Subcutaneous adipose tissue (tissue), 4 donors: ENCODE results near the gene SATB2. TPM values are rescaled to one million over a fixed set of nuclear protein-coding genes. Genes with fewer than 3 reads are reported as not detected.

Source experiments
- total RNA-seq, 4 donors: library from RNA; depleted of rRNA; stranded (reverse); fragments of >200 nt; gene quantifications; one replicate each; pipeline ENCODE4 v1.1.0, GENCODE V29; 2016
- TF ChIP-seq, protein P1 (sequence below): fragments of 450-650 bp; IDR thresholded peaks from one replicate; pipeline ENCODE4 v1.5.1; 2016; ENCODE audit warnings: low read depth, mild to moderate bottlenecking, control low read depth, antibody characterized with exemption, moderate library complexity

Gene SATB2
- total RNA-seq, 4 donors from 2014 or later = 4.6 to 9.3 (median 6.0) TPM

DNA sequence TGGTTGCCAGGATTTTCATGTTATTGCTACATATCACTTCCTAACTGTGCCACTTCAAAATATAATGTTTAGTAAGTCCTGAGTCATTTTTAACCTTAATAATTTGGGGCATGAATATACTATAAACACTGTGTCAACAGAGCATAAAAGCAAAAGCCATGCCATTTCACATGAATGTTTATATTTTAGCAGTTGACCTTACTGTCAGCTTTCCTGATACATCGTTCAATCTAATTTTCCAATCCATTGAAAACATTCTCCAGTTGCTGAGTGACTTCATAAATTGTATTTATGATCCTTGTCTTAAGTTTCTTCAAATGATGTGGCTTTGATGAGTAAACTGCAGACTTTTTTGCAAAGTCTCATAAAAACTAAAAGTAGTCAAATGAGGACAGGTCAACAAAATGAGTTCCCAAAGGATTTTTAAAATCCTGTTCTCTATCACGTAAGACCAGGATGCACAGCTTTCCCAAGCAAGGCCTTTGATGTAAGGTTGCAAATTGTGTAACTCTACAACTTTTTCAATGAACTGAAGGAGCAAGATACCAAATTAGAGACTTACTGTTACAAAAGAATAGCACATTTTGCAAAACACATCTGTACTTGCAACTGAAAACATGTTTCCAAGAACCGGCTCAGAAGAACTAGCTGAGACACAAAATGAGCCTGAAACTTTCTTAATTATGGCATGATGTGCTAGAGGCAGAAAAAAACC is 117.7 kb downstream of the SATB2 start:
- TF ChIP-seq, protein P1, sequence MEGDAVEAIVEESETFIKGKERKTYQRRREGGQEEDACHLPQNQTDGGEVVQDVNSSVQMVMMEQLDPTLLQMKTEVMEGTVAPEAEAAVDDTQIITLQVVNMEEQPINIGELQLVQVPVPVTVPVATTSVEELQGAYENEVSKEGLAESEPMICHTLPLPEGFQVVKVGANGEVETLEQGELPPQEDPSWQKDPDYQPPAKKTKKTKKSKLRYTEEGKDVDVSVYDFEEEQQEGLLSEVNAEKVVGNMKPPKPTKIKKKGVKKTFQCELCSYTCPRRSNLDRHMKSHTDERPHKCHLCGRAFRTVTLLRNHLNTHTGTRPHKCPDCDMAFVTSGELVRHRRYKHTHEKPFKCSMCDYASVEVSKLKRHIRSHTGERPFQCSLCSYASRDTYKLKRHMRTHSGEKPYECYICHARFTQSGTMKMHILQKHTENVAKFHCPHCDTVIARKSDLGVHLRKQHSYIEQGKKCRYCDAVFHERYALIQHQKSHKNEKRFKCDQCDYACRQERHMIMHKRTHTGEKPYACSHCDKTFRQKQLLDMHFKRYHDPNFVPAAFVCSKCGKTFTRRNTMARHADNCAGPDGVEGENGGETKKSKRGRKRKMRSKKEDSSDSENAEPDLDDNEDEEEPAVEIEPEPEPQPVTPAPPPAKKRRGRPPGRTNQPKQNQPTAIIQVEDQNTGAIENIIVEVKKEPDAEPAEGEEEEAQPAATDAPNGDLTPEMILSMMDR = no peak

DNA sequence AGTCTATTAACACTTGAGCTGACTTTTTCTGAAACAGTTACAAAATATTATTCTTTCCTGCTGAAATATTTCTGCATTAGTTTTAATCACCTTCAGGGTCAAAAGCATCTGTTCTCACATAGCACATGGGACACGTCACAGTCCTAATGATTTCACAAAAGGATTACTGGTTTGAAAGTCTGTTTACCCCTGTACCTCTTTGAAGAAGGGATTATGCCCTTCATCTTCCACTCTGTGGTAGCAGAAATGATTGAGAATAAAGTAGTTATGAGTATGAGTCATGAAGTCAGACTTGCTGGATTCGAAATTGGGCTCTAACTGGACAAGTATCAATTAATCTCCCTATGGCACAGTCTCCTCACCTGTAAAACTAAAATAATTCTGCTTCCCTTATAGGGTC is 121.2 kb downstream of the SATB2 start:
- TF ChIP-seq, protein P1 = no peak

DNA sequence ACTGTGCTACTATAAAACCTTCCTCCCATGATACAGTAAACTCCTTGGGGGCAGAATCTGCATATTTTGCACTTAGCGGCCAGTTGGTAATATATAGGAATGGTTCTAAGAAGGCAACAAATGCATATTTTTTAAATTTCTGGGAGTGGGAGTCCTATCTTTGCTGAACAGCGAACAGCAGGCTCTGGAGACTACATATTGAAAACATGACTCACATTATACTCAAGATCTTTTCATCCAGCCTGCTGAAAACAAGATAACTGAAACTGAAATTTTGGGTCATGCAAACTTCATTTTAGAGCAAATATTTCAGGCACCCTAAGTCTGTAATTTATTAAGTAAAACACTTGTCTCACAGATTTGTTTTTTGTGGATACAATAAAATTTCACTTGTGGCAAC is 122.2 kb downstream of the SATB2 start:
- TF ChIP-seq, protein P1 = no peak

DNA sequence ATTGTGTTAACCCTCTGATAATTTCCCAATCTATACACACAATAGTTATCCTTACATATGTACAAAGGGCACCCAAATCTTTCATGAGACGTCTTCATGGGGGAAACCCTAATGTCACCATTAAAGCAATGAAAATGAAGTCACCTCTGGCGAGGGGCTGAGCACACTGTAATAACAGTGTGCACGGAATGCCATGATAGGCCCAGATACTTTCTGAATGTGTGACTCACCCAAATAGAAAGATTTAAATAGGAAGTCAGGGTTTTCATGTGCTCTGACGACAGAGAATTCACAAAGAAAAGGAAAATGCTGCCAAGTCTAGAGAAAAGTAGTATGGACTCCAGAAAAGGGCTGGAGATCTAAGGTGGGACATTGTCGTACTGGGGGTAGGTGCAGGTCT is 128.3 kb downstream of the SATB2 start:
- TF ChIP-seq, protein P1 = no peak

DNA sequence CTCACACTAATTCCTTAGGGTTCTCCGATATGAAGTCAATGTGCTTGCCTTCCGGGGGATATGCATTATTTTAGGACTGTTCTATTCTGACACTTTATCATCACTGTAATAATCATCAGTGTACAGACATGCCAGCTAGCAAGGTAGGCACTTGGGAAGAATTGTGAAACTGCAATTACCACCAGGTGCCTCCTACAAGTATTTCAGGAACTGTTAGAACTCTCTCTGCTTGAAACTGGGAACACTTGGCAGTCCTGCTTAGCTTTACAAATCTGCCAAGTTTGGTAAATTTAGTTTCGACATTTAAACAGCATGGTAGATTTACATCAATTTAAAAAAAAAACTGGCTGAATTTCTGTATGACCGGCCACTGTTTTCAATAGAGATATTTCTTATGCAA is 128.7 kb downstream of the SATB2 start:
- TF ChIP-seq, protein P1 = no peak

DNA sequence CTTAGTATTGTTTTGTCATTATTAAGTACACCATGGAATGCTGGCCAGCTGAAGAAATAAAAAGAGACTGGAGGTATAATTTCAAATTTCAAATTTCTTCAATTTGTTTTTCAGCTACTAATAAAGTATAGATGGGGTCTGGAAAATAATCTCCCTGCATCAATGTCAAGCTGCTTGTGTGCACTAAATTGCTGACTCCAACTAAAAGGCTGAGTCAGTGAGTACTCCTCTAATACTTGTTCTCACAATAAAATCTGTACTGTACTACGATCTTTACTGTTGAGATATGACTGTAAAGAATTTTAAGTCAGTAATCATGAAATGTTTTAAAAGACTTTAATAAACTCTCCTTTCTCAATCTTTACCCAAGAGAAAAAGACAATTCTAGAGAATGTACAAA is 131.9 kb downstream of the SATB2 start:
- TF ChIP-seq, protein P1 = no peak

DNA sequence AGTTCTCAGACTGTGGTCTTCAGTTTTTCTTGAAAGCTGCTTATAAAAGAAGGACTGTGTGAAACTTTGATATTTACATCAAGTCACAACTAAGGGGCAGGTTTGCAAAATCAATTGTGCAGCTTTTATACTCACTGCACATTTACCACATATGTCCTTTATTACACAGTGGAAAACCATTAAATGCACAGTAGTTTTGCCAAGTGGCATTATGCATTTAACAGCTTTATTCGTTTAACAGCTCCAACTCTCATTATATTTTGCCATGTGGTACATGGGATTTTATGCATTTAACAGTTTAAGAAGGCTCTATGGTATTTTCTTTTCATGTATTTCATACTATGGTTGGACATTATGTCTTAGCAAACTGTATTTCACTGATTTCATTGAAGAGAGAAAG is 135.6 kb downstream of the SATB2 start:
- TF ChIP-seq, protein P1 = no peak
